ENCODE measurements around the gene ARMC7.

DNA sequence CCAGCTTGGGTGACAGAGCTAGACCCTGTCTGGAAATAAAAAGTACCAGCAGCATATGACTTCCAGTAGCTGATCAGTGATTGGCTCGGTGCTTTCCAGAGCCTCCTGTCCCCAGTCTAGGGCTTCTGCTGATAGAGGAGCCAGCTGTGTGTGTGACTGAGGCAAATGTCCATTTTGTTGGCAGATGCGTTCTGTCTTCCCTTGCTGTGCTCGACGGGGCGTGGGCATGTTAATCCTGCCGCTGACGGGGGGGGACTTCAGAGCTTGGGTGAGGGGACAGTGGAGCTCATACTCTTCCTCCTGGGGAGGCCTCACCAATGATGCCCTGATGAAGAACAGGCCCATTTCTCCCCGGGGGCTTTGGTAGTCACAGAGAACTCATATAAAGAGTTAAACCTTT lies 48.2 kb upstream of the ARMC7 start:
- TF ChIP-seq, protein P1, sequence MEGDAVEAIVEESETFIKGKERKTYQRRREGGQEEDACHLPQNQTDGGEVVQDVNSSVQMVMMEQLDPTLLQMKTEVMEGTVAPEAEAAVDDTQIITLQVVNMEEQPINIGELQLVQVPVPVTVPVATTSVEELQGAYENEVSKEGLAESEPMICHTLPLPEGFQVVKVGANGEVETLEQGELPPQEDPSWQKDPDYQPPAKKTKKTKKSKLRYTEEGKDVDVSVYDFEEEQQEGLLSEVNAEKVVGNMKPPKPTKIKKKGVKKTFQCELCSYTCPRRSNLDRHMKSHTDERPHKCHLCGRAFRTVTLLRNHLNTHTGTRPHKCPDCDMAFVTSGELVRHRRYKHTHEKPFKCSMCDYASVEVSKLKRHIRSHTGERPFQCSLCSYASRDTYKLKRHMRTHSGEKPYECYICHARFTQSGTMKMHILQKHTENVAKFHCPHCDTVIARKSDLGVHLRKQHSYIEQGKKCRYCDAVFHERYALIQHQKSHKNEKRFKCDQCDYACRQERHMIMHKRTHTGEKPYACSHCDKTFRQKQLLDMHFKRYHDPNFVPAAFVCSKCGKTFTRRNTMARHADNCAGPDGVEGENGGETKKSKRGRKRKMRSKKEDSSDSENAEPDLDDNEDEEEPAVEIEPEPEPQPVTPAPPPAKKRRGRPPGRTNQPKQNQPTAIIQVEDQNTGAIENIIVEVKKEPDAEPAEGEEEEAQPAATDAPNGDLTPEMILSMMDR (optimal IDR thresholded peaks at IDR 0.05 in 1 of 3, IDR thresholded peaks at IDR 0.05 in 1 of 3, conservative IDR thresholded peaks at IDR 0.05 in 1 of 3; ENCODE audit: extremely low read depth in 1 of 3, insufficient read depth in 2 of 3, low read length in 3 of 3): no peak
- TF ChIP-seq EZH2 (IDR thresholded peaks at IDR 0.05; ENCODE audit: low read length): no peak
